Chondrocyte (in vitro differentiated cells): ENCODE results near the gene GALNT5. TPM values are rescaled to one million over a fixed set of nuclear protein-coding genes. Genes with fewer than 3 reads are reported as not detected.

Experiments
- DNase-seq: peaks from one replicate; pipeline ENCODE4 v3.0.0; 2021; ENCODE audit warnings: mixed read lengths, low spot score
- H3K27ac Mint-ChIP-seq: one replicate; pipeline ENCODE4 v1.8.0; 2021; ENCODE audit warnings: mild to moderate bottlenecking, moderate library complexity, mixed read lengths; ENCODE audit not compliant: unreplicated experiment
- H3K27me3 Mint-ChIP-seq: 2 replicates; pipeline ENCODE4 v1.8.0; 2021; ENCODE audit warnings: low read depth, mixed read lengths
- H3K36me3 Mint-ChIP-seq: 2 replicates; pipeline ENCODE4 v1.8.0; 2021; ENCODE audit warnings: low read depth, mixed read lengths
- H3K4me1 Mint-ChIP-seq: 2 replicates; pipeline ENCODE4 v1.8.0; 2021; ENCODE audit warnings: low read depth, mild to moderate bottlenecking, mixed read lengths
- H3K4me3 Mint-ChIP-seq: one replicate; pipeline ENCODE4 v1.8.0; 2021; ENCODE audit warnings: mild to moderate bottlenecking, moderate library complexity, mixed read lengths; ENCODE audit not compliant: unreplicated experiment
- H3K9me3 Mint-ChIP-seq: 2 replicates; pipeline ENCODE4 v1.8.0; 2021; ENCODE audit warnings: low read depth, mixed read lengths
- total RNA-seq: library from RNA; stranded (reverse); gene quantifications from 3 replicates; pipeline ENCODE4 v1.2.1, GENCODE V29; 2021
- TF ChIP-seq, protein P1 (sequence below): fragments of 200-600 bp; sonication (generic); IDR thresholded peaks from 2 replicates; pipeline ENCODE4 v1.5.0; 2021; ENCODE audit warnings: antibody characterized with exemption, mild to moderate bottlenecking, moderate library complexity

The GALNT5 gene
- total RNA-seq, 1 donor from 2014 or later: 14.2 TPM

DNA sequence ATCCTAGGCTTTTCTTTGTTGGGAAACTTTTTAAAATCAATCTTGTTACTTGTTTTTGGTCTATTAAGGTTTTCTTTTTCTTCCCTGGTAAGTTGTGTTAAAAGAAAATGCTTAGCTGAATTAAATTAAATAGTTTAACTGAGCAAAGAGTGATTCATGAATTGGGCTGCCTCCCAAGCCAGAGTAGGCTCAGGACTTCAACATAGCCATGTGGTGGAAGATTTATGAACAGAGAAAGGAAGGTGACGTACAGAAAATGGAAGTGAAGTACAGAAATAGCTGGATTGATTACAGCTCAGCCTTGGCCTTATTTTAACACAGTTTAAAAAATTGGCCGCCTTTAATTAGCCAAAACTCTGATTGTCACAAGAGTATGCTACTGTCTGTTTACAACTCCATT is 27.9 kb upstream of the GALNT5 start:
- DNase-seq: no peak
- H3K36me3 Mint-ChIP-seq: no peaks in the 10 kb centered on the region
- no peak overlapping the region for H3K4me3 Mint-ChIP-seq
- peaks cover 3% of the 10 kb centered on the region for H3K27me3 Mint-ChIP-seq
- TF ChIP-seq, protein P1, sequence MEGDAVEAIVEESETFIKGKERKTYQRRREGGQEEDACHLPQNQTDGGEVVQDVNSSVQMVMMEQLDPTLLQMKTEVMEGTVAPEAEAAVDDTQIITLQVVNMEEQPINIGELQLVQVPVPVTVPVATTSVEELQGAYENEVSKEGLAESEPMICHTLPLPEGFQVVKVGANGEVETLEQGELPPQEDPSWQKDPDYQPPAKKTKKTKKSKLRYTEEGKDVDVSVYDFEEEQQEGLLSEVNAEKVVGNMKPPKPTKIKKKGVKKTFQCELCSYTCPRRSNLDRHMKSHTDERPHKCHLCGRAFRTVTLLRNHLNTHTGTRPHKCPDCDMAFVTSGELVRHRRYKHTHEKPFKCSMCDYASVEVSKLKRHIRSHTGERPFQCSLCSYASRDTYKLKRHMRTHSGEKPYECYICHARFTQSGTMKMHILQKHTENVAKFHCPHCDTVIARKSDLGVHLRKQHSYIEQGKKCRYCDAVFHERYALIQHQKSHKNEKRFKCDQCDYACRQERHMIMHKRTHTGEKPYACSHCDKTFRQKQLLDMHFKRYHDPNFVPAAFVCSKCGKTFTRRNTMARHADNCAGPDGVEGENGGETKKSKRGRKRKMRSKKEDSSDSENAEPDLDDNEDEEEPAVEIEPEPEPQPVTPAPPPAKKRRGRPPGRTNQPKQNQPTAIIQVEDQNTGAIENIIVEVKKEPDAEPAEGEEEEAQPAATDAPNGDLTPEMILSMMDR: no peak
- peaks cover 6% of the 10 kb centered on the region for H3K9me3 Mint-ChIP-seq
- H3K27ac Mint-ChIP-seq: no peak overlapping the region
- peaks cover 3% of the 10 kb centered on the region for H3K4me1 Mint-ChIP-seq

DNA sequence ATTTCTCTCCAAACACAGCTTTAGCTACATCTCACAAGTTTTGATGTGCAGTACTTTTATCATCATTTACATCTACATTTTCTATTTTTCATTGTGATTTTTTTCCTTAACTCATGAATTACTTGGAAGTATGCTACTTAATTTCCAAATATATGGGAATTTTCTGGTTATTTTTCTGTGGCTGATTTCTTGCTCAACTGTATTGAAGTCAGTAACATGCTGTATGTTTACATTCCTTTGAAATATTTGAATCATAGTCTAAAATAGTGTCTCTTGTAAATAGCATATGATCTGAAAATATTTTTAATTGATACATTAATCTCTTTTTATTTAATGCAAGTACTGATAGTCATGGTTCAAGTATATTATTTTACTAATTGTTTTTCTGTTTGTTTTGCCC is 26.0 kb upstream of the GALNT5 start:
- DNase-seq: no peak
- H3K27me3 Mint-ChIP-seq: peaks cover 3% of the 10 kb centered on the region
- H3K27ac Mint-ChIP-seq: no peak overlapping the region
- H3K36me3 Mint-ChIP-seq: no peaks in the 10 kb centered on the region
- TF ChIP-seq, protein P1: no peak
- H3K9me3 Mint-ChIP-seq: peaks cover 6% of the 10 kb centered on the region
- H3K4me3 Mint-ChIP-seq: no peak overlapping the region
- H3K4me1 Mint-ChIP-seq: peaks cover 3% of the 10 kb centered on the region

DNA sequence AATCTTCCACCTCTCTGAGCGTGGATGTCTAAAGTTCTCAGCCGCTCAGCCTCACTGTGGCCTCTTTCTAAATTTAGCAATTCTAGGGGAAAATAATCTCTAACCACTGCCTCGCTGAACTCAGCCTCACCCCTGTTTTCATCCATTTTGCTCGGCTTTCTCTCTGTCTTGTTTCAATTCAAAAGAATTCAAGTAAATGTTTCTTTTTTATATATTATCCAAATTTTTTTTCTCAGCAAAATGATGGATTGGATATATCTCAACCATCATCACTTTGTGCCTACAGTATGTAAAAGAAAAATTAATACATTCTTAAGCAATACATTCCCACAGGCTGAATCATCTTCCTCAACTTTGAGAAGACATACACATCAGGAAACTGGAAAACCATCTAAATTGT is 24.0 kb upstream of the GALNT5 start:
- DNase-seq: no peak

DNA sequence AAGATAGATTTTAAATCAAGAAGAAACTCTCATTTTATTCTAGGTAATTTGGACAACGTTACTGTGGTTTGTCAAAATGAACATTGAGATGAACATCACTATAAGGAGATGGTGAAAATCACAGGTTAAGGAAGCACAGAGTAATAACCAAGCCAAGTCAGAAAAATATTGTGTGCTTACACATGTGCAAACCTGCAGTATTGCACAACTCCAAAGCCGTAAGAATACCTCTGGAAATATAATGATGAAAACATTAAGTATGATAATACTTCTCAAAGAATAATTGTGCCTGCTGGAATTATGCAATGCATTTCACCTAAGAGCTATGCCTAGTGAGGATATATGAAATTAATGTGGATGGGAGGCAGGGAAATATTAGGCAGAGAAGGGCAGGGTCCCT is 21.1 kb upstream of the GALNT5 start:
- Mint-ChIP-seq H3K4me1 (peaks cover 3% of the 10 kb centered on the region), H3K9me3 (peaks cover 3% of the 10 kb centered on the region), H3K36me3 (no peaks in the 10 kb centered on the region), H3K27me3 (peaks cover 1% of the 10 kb centered on the region), H3K27ac (no peak overlapping the region), H3K4me3 (no peak overlapping the region)
- TF ChIP-seq, protein P1: no peak
- no peak for DNase-seq

More for the DNA sequence above, 24.0 kb upstream of the GALNT5 start:
- peaks cover 1% of the 10 kb centered on the region for H3K27me3 Mint-ChIP-seq
- no peak overlapping the region for H3K4me3 Mint-ChIP-seq
- H3K36me3 Mint-ChIP-seq: no peaks in the 10 kb centered on the region
- peaks cover 3% of the 10 kb centered on the region for H3K4me1 Mint-ChIP-seq
- H3K9me3 Mint-ChIP-seq: peaks cover 6% of the 10 kb centered on the region
- TF ChIP-seq, protein P1: no peak
- peak overlapping the region; percentile 59 for H3K27ac Mint-ChIP-seq

DNA sequence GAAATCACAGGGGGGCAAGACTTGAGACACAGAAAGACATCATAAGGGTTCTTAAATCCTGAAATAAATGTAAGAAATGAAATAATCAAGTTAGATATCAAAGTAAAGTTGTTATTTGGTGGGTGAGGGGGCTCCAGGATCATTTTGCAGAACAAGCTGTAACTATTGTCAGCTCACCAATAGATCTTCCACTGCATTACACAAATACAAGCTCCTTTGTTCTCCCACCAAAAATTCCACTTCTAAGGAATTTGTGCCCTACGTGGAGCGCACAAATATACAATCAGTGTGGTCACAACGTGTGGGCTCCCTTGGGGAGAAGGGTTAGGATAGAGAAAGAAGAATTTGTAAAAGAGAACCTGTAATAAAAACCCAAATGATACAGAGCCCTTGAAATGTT is 19.2 kb upstream of the GALNT5 start:
- no peak for DNase-seq
- peaks cover 1% of the 10 kb centered on the region for H3K9me3 Mint-ChIP-seq
- peaks cover 1% of the 10 kb centered on the region for H3K27me3 Mint-ChIP-seq
- TF ChIP-seq, protein P1: no peak
- no peak overlapping the region for H3K27ac Mint-ChIP-seq
- no peak overlapping the region for H3K4me3 Mint-ChIP-seq
- H3K4me1 Mint-ChIP-seq: peaks cover 2% of the 10 kb centered on the region
- no peaks in the 10 kb centered on the region for H3K36me3 Mint-ChIP-seq
